ENCODE results near the gene THEMIS2.

THEMIS2 gene

DNA sequence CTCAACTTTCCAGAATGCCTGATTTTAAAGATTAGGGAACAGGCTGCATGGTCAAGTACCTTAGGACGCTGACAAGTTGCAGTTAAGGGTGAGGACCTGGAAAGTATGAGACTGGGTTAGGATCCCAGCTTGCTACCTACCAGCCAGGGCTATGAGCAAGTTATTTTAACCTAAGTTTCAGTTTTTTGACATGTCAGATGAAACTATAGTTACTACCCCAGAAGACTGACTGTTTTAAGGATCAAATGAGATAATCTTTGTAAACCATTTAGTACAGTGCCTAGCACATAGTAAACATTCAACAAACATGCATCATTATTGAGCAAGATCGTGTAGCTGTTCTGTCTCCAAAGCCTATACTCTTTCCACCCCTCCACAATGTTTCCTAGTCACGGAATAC is 14.4 kb downstream of the THEMIS2 start:
- no peak for DNase-seq

DNA sequence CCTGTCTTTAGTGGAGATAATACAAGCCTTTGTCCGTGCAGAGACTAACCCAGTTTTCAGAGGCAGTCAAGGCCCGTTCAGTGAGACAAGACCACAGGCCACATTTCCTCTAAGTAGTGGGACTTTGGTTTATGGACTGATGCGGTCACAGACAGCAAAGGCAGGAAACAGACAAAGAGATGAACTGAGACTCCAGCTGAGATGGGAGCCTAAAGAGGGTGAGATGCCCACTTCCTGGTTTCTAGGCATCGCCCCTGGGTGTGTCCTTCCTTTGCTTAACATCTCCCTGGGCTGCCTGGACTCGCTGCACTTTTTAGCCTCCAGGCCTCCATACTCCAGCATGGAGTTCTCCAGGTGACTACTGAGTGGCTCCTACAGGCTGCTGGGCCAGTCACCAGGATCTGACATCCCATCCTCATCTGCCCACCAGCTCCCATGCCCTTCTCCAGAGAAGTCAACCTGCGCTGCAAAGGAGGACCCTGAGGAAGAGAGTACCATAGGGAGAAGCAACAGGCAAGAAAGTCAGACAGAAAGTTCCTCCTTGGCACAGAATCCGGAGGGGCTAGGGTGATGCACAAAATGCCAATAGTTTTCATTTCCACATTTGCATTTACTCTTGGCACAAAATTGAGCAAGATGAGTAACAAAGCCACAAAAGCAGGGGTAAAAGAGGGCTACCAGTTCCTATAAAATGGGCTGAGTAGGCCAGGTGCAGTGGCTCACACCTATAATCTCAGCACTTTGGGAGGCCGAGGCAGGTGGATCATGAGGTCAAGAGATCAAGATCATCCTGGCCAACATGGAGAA is 15.1 kb downstream of the THEMIS2 start:
- no peak for DNase-seq

DNA sequence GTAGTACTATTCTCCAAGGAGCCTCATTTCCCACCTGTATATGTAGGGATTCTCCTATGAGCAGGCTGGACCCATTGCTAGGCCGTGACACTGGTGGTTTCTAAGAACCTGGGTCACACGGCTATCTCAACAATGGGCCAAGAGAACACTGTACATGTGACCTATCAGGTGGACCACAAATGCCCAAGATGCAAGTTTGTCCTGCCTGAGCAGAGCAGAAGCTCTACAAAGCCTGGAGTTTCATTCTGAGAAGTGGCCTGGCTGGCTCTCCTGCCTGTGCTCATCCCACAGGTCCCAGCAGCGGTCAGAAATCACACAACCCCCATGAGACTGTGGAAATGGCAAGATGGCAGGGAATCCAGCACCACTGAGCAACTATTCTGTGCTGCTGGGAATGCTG is 17.2 kb downstream of the THEMIS2 start:
- no peak for DNase-seq

DNA sequence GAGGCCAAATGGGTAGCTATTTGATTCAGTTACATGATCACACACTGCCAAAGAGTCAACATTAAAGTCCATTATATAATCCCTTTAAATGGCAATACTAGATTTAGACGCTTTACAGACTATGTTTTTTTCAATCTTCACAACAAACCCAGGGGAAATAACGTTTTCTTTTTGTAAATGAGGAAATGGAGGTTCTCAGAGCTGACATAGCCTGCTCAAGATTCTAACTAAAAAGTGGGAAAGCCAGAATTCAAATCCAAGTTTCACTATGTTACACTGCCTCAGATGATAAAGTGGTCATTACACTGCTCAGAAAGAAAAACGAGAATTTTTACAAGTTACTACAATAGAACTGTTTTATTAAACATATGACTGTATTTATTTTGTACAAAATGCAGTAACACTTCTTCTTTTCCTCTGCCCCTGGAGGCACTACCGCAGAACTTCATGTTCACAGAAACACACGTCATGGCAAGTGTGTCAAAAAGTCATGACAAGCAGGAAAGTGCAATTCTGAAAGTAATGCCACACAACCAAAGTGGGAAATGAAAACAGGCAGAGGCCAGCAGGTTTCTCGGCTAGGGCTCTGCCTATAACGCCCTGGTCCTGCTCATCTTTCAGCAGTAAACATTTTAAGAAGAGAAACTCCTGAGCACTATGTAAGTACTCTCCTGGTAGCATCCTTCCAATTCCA is 19.0 kb downstream of the THEMIS2 start:
- no peak for DNase-seq

DNA sequence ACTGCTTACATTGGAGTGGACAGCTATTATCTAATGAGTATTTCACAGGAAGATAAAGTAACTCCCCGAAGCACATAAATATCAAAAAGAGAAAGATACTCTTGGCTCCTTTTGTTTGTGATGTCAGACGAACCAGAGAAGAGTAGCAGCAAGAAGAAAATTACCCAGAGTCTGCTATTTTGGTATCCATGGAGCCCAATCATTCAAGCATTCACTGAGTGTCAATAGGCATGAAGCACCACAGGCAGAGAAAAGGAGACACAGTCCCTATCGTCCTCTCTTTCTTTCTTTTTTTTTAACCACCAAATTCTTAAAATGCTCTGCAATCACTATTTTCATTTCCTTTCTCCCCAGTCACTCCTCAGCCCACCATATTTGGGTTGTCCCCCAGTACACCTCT is 22.2 kb downstream of the THEMIS2 start:
- no peak for DNase-seq

DNA sequence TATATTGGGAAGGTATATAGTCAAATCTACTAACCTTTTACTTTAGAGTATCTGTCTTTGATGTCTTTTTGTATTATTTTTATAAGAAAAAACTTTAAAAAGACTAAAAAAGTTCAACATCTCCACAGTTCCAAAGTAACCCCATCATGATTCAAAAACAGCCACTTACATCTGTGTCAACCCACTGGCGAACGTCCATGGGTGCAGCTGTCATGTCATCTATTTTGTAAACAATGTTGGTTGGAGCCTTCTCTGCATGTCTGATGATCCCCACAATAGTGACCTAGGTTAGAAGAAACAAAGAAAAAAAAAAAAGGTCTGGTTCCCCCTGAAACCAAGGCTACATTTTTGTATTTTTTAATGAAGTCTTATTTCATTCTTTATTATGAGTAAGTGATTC is 34.4 kb downstream of the THEMIS2 start:
- no peak for DNase-seq

DNA sequence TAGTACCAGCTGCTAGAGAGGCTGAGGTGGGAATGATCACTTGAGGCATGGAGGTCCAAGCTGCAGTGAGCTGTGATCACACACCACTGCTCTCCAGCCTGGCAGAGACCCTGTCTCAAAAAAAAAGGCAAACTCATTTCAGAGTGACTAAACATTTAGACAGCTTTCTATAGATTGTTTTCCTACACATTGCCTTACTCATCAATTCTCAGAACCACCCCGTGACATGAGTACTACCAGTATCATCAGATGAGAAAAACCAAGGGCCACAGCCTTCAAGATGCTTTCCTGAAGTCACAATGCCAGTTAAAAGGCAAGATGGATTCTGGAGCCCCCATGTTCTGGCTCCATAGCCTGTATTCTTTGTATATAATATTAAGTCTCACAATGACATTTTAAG is 40.1 kb downstream of the THEMIS2 start:
- DNase-seq, result no peak

DNA sequence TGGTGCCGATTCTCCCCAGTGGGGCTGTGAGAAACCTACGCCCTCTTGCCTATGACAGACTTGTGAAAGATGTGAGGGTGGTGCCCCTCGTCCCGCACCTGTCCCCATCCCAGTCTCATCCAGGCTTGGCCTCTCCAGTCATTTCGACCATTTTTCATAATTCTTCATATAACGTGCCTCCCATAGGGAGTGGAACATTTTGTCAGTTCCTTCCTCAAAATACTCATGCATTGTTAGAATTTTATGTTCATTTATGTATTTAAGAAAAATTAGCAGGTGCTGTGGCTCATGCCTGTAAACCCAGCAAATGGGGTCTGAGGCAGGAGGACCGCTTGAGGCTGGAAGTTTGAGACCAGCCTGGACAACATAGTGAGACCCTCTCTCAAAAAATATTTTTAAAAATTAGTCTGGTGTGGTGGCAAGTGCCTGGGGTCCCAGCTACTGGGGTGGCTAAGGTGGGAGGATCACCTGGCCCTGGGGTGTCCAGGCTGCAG is 42.8 kb downstream of the THEMIS2 start:
- no peak for DNase-seq

DNA sequence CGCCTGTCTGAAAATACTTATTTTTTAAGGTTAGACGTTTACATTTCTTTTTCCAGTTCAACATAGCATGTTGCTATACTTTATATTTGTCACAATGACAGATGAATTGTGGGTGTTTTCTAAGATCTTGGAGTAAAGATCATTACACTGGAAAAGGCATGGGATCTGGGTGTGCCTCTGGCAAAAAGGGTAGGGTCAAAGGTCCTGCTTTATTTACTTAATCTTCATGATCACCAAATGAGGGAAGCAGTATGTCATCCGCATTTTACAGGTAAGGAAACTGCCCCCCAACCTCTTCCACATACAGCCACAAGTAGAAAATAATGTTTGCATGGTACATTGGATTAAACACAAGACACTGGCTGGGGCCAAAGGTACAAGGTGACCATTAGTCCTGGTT is 49.9 kb downstream of the THEMIS2 start:
- DNase-seq, result no peak

DNA sequence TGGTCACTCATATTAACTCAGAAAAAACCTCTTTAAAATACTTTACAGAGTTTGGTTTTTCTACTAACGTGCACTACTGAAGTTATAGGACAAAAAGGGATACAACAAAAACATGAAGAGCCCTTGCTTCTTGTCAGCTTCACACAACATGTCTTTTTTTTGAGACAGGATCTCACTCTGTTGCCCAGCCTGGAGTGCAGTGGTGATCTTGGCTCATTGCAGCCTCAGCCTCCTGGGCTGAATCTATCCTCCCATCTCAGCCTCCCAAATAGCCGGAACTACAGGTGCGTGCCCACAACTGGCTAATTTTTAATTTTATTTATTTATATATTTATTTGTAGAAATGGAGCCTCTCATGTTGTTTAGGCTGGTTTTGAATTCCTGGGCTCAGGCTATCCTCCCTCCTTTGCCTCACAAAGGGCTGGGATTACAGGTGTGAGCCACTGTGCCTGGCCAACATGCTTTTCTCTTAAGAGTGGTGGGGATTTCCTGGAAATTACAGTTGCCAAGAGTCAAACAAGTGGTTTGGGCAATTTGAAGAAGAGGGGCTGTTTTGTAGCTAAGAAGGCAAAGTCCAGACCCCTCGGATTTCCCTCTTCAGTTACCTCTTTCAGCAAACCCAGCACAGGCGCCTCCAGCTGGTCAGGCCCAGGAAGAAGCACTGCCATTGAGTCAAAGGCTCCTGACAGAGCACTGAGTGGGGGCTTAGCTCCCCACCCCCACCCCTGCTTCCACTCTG is 56.0 kb downstream of the THEMIS2 start:
- DNase-seq, result no peak

DNA sequence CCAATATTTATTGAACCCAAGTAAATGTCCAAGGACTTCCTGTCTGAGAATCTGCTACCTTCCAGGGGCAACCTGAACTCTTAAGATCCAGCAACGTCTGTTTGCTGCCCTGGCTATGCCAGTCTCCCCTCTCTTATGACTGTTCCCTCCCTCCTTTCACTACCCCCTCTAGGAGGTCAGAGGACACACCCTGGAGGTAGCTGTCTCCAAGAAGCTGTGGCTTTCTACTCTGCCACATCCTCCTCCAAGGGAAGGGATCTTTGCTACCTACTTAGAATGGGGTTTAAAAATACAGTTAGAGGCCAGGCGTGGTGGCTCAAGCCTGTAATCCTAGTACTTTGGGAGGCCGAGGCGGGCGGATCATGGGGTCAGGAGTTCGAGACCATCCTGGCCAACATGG is 58.8 kb downstream of the THEMIS2 start:
- DNase-seq, result no peak

DNA sequence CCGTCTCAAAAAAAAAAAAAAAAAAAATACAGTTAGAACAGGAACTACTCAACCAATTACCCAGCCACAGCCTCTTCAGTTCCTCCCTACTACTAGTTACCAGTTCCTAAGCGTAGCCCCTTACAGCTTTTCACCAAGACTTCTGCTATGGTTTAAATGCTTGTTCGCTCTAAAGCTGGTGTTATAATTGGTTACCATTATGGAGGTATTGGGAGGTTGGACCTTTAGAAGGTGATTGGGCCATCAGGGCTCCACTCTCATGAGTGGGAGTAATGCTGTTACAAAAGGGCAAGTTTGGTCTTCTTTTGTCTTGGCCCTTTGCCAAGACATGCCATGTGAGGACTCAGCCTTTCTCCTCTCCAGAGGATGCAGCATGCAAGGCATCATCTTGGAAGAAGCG is 59.4 kb downstream of the THEMIS2 start:
- DNase-seq, result no peak

DNA sequence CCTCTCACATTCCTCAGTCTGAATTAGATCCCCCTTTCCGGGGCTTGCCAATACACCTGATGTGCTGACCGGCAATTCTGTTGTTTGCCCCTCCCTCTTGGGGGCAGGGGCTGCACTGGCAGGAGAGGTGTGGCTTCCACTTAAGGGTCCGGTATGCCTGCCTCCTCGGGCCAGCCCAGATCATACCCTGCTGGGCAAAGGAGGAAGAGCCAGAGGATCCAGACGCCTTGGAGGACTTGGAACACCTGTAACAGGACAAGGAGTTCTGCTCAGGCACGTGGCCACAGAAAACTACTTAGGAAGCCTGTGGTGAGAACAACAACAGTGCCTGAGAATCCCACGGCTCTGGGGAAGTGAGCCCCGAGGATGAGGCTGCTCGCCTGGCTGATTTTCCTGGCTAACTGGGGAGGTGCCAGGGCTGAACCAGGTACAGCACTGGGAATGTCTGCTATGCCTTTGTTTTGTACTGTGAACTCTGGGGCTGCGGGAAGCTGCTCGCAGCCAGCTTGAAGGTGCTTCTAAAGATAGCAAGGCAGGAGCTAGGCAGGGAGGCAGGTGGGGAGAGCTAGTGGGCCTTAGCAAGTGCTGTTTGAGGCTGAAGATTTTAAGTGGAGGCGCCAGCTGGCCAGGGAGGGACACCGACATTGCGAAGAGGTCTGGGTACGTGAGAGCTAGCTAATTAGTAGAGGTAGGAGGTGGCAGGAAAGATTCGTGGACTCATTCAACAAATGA is 62.6 kb downstream of the THEMIS2 start, which contains the start of gene SMPDL3B:
Gene SMPDL3B (plus strand): TSS at position 183 of the 732 bp plus-strand sequence. CDS start 184 bp downstream, at position 367.
- peak; percentile 88 to 91 for DNase-seq

DNA sequence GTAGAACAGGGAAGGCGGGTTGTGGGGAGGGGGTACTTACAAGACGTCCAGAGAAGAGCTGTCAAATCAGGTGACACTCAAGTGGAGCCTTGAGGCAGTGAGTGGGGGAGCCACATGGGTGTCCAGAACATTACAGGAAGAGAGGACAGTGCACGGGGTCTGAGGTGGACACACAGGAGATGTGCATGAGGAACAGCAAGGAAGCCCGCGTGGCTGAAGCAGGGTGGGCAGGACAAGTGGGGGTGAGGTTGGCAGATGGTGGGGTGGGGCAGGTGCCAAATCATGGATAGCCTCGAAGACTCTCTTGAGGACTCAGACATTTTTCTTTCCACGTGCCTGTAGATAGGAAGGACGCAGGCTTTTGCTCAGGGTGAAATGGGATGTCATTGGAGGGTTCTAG is 63.4 kb downstream of the THEMIS2 start:
- DNase-seq, result peak; percentile 51 to 66
